SKM-1 treated with dmso at 0.1 percent for 144 hours (cell line): ENCODE measurements around the gene PDE6A.

ENCODE experiments used
- DNase-seq: peaks from one replicate; lab custom pipeline; 2025; ENCODE audit not compliant: unreplicated experiment; lab: John Stamatoyannopoulos, UW

The PDE6A gene

GRCh38 chr5:149930749-149931574, 13.6 kb downstream of the PDE6A start:
- no peak for DNase-seq

DNA sequence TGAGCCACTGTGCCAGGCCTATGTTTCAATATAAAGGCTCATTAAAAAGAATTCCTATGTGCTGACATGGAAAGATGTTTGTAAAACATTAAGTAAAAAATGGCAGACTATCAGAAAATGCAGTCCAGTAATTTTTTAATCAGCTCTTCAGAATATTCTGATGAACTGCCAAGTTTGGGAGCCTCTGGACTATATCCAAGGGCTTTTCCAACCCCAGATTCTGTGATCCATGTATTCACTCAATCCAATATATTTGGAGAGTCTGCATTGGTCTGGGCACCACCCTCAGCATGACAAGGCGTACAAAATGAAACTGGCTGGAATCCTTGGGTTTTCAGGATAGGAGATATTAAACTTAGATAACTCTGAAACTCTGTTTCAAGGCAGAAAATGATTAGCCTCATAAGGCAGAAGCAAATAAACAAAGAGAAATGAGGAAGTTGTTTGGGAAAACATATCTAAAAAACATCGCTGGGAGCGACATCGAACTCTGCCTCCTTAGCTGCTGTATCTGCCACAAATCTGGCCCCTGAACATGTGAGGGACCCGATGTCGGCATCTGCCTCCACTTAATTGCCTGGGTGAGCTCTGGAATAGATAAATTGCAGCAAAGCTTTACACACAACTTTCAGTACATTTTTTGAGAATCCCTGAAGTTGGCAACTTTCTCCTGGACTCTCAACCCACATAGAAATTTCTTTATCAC, 14.4 kb downstream of the PDE6A start:
- DNase-seq: no peak

DNA sequence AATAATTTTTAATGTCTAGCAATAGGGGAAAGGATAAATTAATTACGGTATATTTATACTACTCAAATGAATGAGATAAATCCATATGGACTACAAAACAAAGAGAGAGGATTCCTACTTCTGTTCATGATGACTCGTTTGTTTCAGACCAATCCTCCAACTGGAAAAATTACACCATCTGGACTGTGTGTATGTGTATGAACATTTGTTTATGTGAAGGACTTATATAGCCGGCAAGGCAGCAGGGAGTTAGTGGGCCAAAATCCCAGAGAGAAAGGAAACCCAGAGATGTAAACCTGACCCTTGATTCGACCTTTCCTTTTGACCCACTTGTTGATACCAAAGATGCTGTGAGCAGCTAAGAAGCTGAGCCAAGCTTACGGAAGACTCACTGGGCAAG, 20.1 kb downstream of the PDE6A start:
- no peak for DNase-seq

DNA sequence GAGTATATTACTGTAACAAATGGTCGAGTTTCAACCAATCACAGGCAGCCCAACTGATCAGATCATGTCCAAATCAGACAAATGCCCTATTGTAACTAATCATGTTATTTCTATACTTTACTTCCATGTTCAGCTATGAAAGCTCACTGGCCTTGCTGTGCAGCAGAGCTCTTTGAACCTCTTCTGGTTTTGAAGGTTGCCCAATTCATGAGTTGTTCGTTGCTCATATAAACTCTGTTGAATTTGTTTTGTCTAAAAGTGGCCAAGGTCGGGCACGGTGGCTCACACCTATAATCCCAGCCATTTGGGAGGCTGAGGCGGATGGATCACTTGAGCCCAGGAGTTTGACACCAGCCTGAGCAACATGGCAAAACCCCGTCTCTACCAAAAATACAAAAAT, 21.6 kb downstream of the PDE6A start:
- DNase-seq: no peak

- no peak for DNase-seq
Observed at GRCh38 chr5:149921597-149921996, 23.0 kb downstream of the PDE6A start.

DNA sequence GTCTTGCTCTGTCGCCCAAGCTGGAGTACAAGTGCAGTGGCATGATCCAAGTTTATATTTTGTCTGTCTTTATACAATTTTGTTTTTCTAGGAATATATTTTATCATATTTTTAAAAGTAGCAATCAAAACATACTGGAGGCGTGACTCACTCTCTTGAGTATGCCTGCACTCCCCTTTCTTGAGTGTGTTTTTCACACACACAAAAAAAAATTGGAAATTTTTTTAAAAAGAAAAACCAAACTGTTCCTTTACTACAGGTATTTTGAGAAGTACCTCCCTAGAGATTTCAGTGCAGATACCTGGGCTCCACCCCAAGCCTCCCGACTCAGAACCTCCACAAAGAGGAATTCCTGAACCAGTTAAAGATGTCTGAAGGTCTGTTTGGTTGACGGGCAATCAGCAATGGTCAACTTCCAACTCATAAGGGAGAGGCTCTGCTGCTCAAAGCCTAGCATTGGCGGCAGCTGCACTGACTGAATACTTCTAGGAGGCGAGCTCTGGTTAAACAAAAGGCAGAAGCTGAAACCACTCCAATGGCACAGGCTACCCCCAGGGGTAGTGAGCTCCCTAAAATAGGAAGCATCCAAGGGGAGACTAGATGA, 27.4 kb downstream of the PDE6A start:
- DNase-seq: no peak

- no peak for DNase-seq
Observed at GRCh38 chr5:149916334-149917072, 28.1 kb downstream of the PDE6A start.

DNA sequence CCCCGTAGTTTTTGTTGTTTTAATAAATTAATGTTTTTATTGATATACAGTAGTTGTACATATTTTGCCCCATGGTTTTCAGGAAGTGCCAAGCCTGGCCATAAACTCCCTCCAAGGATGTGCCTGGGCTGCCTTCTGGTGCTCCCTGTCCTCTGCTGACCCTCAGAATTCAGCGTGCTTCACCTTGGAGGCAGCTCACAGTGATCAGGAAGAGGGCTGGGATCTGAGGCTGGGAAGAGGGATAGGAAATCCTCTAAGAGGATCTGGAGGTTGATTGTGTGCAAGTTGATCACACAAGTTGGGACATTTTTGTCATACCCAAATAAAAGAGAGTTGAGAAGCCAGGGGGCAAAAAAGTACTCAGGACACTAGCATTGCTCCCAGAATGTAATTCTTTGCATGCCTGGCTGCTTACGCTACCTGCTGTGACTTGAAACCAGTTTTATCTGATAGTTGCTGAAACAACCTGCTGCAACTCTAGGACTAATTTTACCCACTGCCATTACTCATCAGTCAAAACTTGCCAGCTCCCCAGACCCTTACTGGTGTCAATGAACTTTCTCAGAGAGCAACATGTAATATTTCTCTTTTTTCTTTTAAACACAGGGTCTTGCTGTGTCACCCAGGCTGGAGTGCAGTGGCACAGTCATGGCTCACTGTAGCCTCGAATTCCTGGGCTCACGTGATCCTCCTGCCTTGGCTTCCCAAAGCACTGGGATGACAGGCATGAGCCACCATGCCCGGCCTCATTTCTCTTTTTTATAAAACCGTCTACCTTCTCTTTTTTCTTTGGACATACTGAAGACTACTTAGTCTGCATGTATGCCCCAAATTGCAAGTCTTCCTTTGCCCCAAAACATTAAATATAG, 29.0 kb downstream of the PDE6A start:
- no peak for DNase-seq

- DNase-seq: no peak
Observed at GRCh38 chr5:149913436-149914419, 30.9 kb downstream of the PDE6A start.

- no peak for DNase-seq
Observed at GRCh38 chr5:149912226-149912871, 32.2 kb downstream of the PDE6A start.

DNA sequence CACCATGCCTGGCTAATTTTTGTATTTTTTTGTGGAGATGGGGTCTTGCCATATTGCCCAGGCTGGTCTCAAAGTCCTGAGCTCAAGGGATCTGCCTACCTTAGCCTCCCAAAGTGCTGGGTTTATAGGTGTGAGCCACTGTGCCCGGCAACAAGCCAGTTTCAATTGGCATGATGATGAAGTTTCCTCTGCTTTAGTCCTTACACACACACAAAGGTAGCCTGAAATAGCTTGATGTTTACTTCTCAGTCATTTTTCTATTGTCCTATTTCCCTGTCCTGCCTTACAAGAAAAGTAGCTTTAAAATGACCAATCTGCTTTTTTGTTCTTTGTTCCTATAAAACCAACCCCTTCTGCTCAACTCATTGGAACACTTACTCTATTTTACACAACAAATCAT, 33.6 kb downstream of the PDE6A start:
- DNase-seq: no peak

DNA sequence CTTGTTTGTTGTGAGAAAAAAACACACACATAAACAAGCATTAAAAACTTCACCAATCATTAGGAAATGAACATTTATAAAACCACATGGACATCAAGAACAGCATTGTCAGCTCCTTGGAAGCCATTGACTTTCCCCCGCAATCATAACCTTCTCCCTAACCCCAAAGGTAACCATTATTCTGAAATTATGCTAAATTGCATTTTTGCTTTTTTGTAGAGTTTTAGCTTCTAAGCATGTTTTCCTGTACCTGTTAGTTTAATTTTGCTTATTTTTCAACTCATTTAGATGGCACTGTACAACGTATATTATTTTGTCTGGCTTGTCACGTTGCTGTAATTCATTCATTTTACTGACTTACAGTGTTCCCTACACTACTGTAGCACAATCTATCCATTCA, 36.8 kb downstream of the PDE6A start:
- DNase-seq: no peak

DNA sequence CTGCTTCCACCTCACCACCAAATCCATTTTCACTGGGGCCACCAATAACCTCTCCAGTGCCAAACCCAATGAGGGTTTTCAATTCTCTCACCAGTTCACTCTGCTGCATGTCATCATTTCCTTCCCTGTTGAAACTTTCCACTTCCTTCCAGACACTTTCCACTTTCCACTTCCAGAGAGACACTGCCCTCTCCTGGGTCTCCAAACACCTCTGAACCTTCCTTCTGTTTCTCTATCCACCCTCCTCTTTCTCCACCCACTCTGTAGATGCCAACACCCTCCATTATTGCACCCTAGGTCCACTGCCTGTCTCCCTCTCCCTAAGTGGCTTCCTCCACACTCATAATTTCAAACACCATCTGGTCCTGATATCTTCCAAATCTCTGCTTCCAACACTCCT, 39.6 kb downstream of the PDE6A start:
- peak; percentile 56 for DNase-seq

DNA sequence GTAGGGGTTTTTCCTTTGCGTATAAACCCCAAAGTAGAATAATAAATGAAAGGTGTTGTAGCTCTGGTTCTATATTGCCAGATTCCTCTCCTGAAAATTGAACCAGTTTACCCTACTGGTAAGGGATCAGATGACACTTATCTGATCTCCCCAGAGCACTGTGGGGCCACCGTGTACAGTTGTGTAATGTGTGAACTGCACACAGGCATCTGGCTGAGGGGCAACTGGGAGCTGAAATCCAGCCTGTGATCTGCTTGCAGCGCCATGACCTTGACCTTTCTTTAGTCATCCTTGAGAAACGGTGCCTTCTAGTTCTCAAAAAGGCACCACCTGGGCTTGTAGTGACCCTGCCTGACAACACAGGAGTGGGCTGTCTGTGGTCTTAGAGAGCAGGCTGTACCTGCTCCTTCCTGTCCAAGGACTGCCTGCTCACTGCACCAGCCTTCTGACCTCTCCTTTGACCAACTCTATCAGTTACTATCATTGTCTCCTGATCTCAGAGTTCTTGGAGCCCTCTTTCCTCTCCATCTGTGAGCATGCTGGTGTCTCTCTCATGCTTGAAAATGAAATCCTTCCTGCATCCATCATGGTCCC, 40.2 kb downstream of the PDE6A start:
- DNase-seq: peak; percentile 8

- no peak for DNase-seq
Observed at GRCh38 chr5:149903404-149903803, 41.2 kb downstream of the PDE6A start.

DNA sequence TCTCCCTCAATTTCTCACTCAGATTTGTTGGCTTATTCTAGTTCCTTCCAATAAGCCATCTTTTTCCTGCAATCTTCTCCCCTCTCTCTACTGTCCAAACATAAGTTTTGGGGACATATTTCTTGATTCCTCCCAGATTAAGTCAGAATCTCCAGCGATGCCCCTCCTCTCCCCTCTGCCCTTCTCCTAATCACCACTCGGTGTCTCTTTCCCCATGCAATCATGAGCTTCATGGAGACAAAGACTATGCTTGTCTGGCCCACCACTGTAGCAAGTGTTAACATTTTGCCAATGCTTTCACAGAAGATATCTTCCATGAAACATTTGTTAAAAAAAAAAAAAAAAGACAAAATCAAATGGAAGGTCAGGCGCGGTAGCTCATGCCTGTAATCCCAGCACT, 42.4 kb downstream of the PDE6A start:
- DNase-seq: no peak

GRCh38 chr5:149901511-149901910, 43.1 kb downstream of the PDE6A start:
- no peak for DNase-seq

- no peak for DNase-seq
Observed at GRCh38 chr5:149900390-149900789, 44.2 kb downstream of the PDE6A start.
